IMR-90 (cell line): ENCODE data around the gene SDK1. TPM values are rescaled to one million over a fixed set of nuclear protein-coding genes. Genes with fewer than 3 reads are reported as not detected.

Experiments used
- ATAC-seq: fragments of 200-7000 bp; cut with Tn5 transposase; 2 replicates; pipeline ENCODE4 v1.9.1; 2020; ENCODE audit warnings: low read depth, mild to moderate bottlenecking, moderate library complexity
- BruUV-seq: library from RNA; stranded (reverse); fragments of 400-500 nt; replicated peaks from 2 replicates; lab custom pipeline; 2021; lab: Mats Ljungman, UMichigan
- CTCF ChIA-PET: fragments of 300-600 bp; formaldehyde crosslinking; extraction: SDS; loops from one replicate; lab custom pipeline; 2021; ENCODE audit warnings: antibody characterized with exemption; lab: Yijun Ruan, JAX
- POLR2A ChIA-PET: fragments of 300-600 bp; sonication (Branson Sonifier 250); formaldehyde crosslinking; loops from one replicate; lab custom pipeline; 2022; ENCODE audit warnings: antibody characterized with exemption; ENCODE audit not compliant: unreplicated experiment; lab: Charles Lee
- DNase-seq: peaks from one replicate; pipeline ENCODE4 v3.0.0; 2013
- H2AFZ ChIP-seq: replicated peaks from 2 replicates; pipeline ENCODE3; 2013; ENCODE audit warnings: low read length, mild to moderate bottlenecking; ENCODE audit not compliant: poor library complexity
- H2AK5ac ChIP-seq: 2 replicates; pipeline ENCODE4 v1.6.1; 2013; ENCODE audit warnings: low read depth, low read length, inconsistent platforms
- H2AK9ac ChIP-seq: replicated peaks from 2 replicates; pipeline ENCODE3; 2013; ENCODE audit warnings: mild to moderate bottlenecking, low read depth, low read length, moderate library complexity; ENCODE audit not compliant: poor library complexity
- H2BK120ac ChIP-seq: 2 replicates; pipeline ENCODE4 v1.6.1; 2013; ENCODE audit warnings: low read depth, low read length, inconsistent platforms
- H2BK15ac ChIP-seq: 3 replicates; pipeline ENCODE4 v1.6.1; 2013; ENCODE audit warnings: low read depth, low read length, inconsistent platforms
- H2BK20ac ChIP-seq: 2 replicates; pipeline ENCODE4 v1.6.1; 2013; ENCODE audit warnings: low read depth, mild to moderate bottlenecking, inconsistent platforms, low read length, moderate library complexity
- H2BK5ac ChIP-seq: 2 replicates; pipeline ENCODE4 v1.6.1; 2013; ENCODE audit warnings: mild to moderate bottlenecking, low read depth, low read length, inconsistent platforms; ENCODE audit not compliant: poor library complexity, severe bottlenecking
- H3K14ac ChIP-seq: replicated peaks from 2 replicates; pipeline ENCODE4 v1.6.1; 2013; ENCODE audit warnings: low read depth, low read length, inconsistent platforms
- H3K18ac ChIP-seq: 2 replicates; pipeline ENCODE4 v1.6.1; 2013; ENCODE audit warnings: low read depth, low read length, control low read depth
- H3K23ac ChIP-seq: 2 replicates; pipeline ENCODE4 v1.6.1; 2013; ENCODE audit warnings: low read depth, low read length, inconsistent platforms
- H3K27ac ChIP-seq: 2 replicates; pipeline ENCODE4 v1.5.1; 2013; ENCODE audit warnings: mild to moderate bottlenecking, control low read depth, low read length; ENCODE audit not compliant: insufficient read depth
- H3K27me3 ChIP-seq: 2 replicates; pipeline ENCODE4 v1.6.1; 2013; ENCODE audit warnings: low read length; ENCODE audit not compliant: control insufficient read depth, insufficient read depth
- H3K36me3 ChIP-seq: 2 replicates; pipeline ENCODE4 v1.6.1; 2013; ENCODE audit warnings: low read length, mixed read lengths; ENCODE audit not compliant: control insufficient read depth, insufficient read depth
- H3K4ac ChIP-seq: 2 replicates; pipeline ENCODE4 v1.6.1; 2013; ENCODE audit warnings: low read depth, low read length, inconsistent platforms
- H3K4me1 ChIP-seq: 2 replicates; pipeline ENCODE4 v1.6.1; 2013; ENCODE audit warnings: low read length, mixed read lengths; ENCODE audit not compliant: control insufficient read depth, insufficient read depth
- H3K4me2 ChIP-seq: 2 replicates; pipeline ENCODE4 v1.6.1; 2013; ENCODE audit warnings: low read depth, mild to moderate bottlenecking, control low read depth, low read length, moderate library complexity
- H3K4me3 ChIP-seq: 2 replicates; pipeline ENCODE4 v1.5.1; 2013; ENCODE audit warnings: low read depth, mild to moderate bottlenecking, control low read depth, low read length, moderate library complexity; ENCODE audit not compliant: insufficient read depth
- H3K56ac ChIP-seq: 2 replicates; pipeline ENCODE4 v1.6.1; 2013; ENCODE audit warnings: low read length, inconsistent platforms; ENCODE audit not compliant: insufficient read depth; ENCODE audit errors: extremely low read depth
- H3K79me1 ChIP-seq, 2 experiments: 2 replicates each; pipeline ENCODE4 v1.6.1; 2013; ENCODE audit warnings: low read length in 2 of 2, inconsistent platforms in 1 of 2, low read depth in 1 of 2
- H3K9ac ChIP-seq: 2 replicates; pipeline ENCODE4 v1.6.1; 2013; ENCODE audit warnings: low read depth, low read length, control low read depth
- H3K9me1 ChIP-seq: 2 replicates; pipeline ENCODE4 v1.6.1; 2013; ENCODE audit warnings: low read length, inconsistent platforms; ENCODE audit not compliant: insufficient read depth
- H3K9me3 ChIP-seq: 2 replicates; pipeline ENCODE4 v1.6.1; 2013; ENCODE audit warnings: low read length; ENCODE audit not compliant: control insufficient read depth, insufficient read depth
- H4K20me1 ChIP-seq: 2 replicates; pipeline ENCODE4 v1.6.1; 2013; ENCODE audit warnings: low read length, inconsistent platforms; ENCODE audit not compliant: insufficient read depth
- H4K5ac ChIP-seq: 2 replicates; pipeline ENCODE4 v1.6.1; 2013; ENCODE audit warnings: mild to moderate bottlenecking, low read depth, low read length, control low read depth
- H4K8ac ChIP-seq, 2 experiments: 2 replicates each; pipeline ENCODE4 v1.6.1; 2013; ENCODE audit warnings: low read depth in 2 of 2, low read length in 2 of 2, control low read depth in 1 of 2, inconsistent platforms in 1 of 2
- H4K91ac ChIP-seq: 2 replicates; pipeline ENCODE4 v1.6.1; 2013; ENCODE audit warnings: low read depth, low read length, inconsistent platforms; ENCODE audit not compliant: insufficient read depth
- BHLHE40 ChIP-seq: fragments of 150-350 bp; IDR thresholded peaks from 2 replicates; pipeline ENCODE4 v1.6.1; 2016; ENCODE audit warnings: mild to moderate bottlenecking, low read depth, low read length
- CEBPB ChIP-seq: IDR thresholded peaks from 2 replicates; pipeline ENCODE4 v1.6.1; 2012; ENCODE audit warnings: low read depth, low read length, improper control_type of control experiment
- MAFK ChIP-seq: IDR thresholded peaks from 2 replicates; pipeline ENCODE4 v1.6.1; 2012; ENCODE audit warnings: low read depth, low read length, improper control_type of control experiment
- MXI1 ChIP-seq: IDR thresholded peaks from 2 replicates; pipeline ENCODE4 v1.6.1; 2012; ENCODE audit warnings: low read depth, mild to moderate bottlenecking, low read length, moderate library complexity, borderline replicate concordance
- NFE2L2 ChIP-seq: fragments of 150-350 bp; IDR thresholded peaks from 2 replicates; pipeline ENCODE4 v1.6.1; 2016; ENCODE audit warnings: low read depth, mild to moderate bottlenecking, low read length
- POLR2A ChIP-seq: IDR thresholded peaks from 2 replicates; pipeline ENCODE4 v1.6.1; 2012; ENCODE audit warnings: mild to moderate bottlenecking, low read depth, low read length
- RAD21 ChIP-seq: IDR thresholded peaks from 2 replicates; pipeline ENCODE4 v1.6.1; 2012; ENCODE audit warnings: low read length, improper control_type of control experiment
- RCOR1 ChIP-seq: IDR thresholded peaks from 2 replicates; pipeline ENCODE4 v1.6.1; 2012; ENCODE audit warnings: mild to moderate bottlenecking, low read length, improper control_type of control experiment; ENCODE audit not compliant: insufficient replicate concordance
- SMC3 ChIP-seq: fragments of 150-350 bp; IDR thresholded peaks from 2 replicates; pipeline ENCODE4 v1.6.1; 2016; ENCODE audit warnings: low read depth, mild to moderate bottlenecking, antibody characterized with exemption, low read length, moderate library complexity
- USF2 ChIP-seq: fragments of 150-350 bp; IDR thresholded peaks from 2 replicates; pipeline ENCODE4 v1.6.1; 2017; ENCODE audit warnings: mild to moderate bottlenecking, antibody characterized with exemption, low read length, low read depth
- WGBS, 2 experiments: methylation state at CpG; one replicate each; pipeline versions ENCODE4 v1.1.5 to v1.1.7; 2013; ENCODE audit warnings: missing lambda C conversion rate in 2 of 2; ENCODE audit not compliant: insufficient read length in 1 of 2; ENCODE audit errors: extremely low coverage in 2 of 2; 5-methylcytosine and 5-hydroxymethylcytosine counted together
- dilution Hi-C: fragments of 300-500 bp; cut with HindIII; formaldehyde crosslinking; loops from one replicate; pipeline ENCODE4 v1.14.3; 2018; ENCODE audit warnings: low sequenced_read_pairs; ENCODE audit not compliant: unreplicated experiment
- in situ Hi-C: fragments of 300-500 bp; cut with MboI; formaldehyde crosslinking; loops from 3 replicates; pipeline ENCODE4 v1.14.3; 2019; ENCODE audit warnings: low sequenced_read_pairs, inconsistent platforms, mixed read lengths
- intact Hi-C: fragments of 100-400 bp; cut with micrococcal nuclease; formaldehyde crosslinking; loops from 2 replicates; pipeline ENCODE4 v1.10.0; 2022
- polyA plus RNA-seq, 3 experiments: library from polyadenylated mRNA; depleted of rRNA; stranded (reverse); fragments of >200 nt; gene quantifications; 2 replicates each; pipeline ENCODE4 v1.2.3, GENCODE V29; 2012; ENCODE audit warnings: low replicate concordance in 1 of 3
- total RNA-seq: library from RNA; depleted of rRNA; stranded (reverse); fragments of >200 nt; gene quantifications from 2 replicates; pipeline ENCODE4 v1.2.3, GENCODE V29; 2012
- TF ChIP-seq, protein P1 (sequence below): conservative IDR thresholded peaks from 2 replicates; pipeline ENCODE4 v1.5.1; 2012; ENCODE audit warnings: mild to moderate bottlenecking, low read depth, low read length, improper control_type of control experiment
- TF ChIP-seq, protein P2 (sequence below): fragments of 150-350 bp; IDR thresholded peaks from 2 replicates; pipeline ENCODE4 v1.6.1; 2016; ENCODE audit warnings: low read depth, mild to moderate bottlenecking, low read length, moderate library complexity, borderline replicate concordance

SDK1 gene
- total and polyA plus RNA-seq, 2 of the 4 experiments (the other 2 are of a cell fraction) = 1.5 to 1.6 TPM

DNA sequence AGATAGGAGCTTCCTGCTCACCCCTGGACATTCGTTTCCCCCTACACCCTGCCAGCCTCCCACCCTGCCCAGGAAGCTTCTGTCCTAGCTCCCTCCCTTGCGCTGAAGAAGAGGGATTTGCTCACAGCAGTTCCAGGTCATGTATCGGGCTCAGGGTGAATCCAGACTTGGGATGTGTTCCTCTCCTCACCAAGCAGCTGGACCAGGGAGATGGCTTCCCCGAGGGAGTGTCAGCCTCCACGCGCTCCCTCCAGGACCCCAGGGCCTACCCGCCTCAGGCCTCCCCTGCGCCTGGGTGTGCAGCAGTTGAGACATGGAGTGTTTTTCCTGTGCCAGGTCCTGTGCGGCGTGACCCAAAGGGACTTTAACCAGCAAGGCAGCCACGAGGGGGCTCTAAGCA is 945.5 kb downstream of the SDK1 start:
- H3K14ac ChIP-seq = no peak overlapping the region
- no peak overlapping the region for H3K4ac ChIP-seq
- dilution Hi-C loops = no loop called here
- intact Hi-C loops = no loop called here
- no peaks in the 10 kb centered on the region for H3K36me3 ChIP-seq
- H3K56ac ChIP-seq = no peak overlapping the region
- no peak overlapping the region for H2AK5ac ChIP-seq
- no peak overlapping the region for H2AFZ ChIP-seq
- H4K5ac ChIP-seq = no peak overlapping the region
- H4K8ac ChIP-seq = no peak overlapping the region
- H2BK15ac ChIP-seq = no peak overlapping the region
- BruUV-seq = no TSS peak
- no peak overlapping the region for H3K23ac ChIP-seq
- ChIA-PET CTCF (no interaction called here), POLR2A (no interaction called here)
- H2BK5ac ChIP-seq = no peak overlapping the region
- no peaks in the 10 kb centered on the region for H3K9me1 ChIP-seq
- H3K9me3 ChIP-seq = peaks cover 34% of the 10 kb centered on the region
- no peaks in the 10 kb centered on the region for H4K20me1 ChIP-seq
- no peak overlapping the region for H3K4me2 ChIP-seq
- no peaks in the 10 kb centered on the region for H3K79me1 ChIP-seq
- H3K4me1 ChIP-seq = no peaks in the 10 kb centered on the region
- in situ Hi-C loops = no loop called here
- no peaks in the 10 kb centered on the region for H3K27me3 ChIP-seq
- no peak overlapping the region for H3K27ac ChIP-seq
- H3K9ac ChIP-seq = no peak overlapping the region
- H2AK9ac ChIP-seq = no peak overlapping the region
- DNase-seq (no peak), ATAC-seq (no peak)
- no peak overlapping the region for H2BK120ac ChIP-seq
- H3K18ac ChIP-seq = no peak overlapping the region
- no peak overlapping the region for H2BK20ac ChIP-seq
- TF ChIP-seq USF2 = no peak
- TF ChIP-seq RAD21 = no peak
- no peak for TF ChIP-seq SMC3
- TF ChIP-seq MXI1 = no peak
- no peak for TF ChIP-seq BHLHE40
- TF ChIP-seq MAFK = no peak
- TF ChIP-seq POLR2A = no peak
- TF ChIP-seq, protein P1, sequence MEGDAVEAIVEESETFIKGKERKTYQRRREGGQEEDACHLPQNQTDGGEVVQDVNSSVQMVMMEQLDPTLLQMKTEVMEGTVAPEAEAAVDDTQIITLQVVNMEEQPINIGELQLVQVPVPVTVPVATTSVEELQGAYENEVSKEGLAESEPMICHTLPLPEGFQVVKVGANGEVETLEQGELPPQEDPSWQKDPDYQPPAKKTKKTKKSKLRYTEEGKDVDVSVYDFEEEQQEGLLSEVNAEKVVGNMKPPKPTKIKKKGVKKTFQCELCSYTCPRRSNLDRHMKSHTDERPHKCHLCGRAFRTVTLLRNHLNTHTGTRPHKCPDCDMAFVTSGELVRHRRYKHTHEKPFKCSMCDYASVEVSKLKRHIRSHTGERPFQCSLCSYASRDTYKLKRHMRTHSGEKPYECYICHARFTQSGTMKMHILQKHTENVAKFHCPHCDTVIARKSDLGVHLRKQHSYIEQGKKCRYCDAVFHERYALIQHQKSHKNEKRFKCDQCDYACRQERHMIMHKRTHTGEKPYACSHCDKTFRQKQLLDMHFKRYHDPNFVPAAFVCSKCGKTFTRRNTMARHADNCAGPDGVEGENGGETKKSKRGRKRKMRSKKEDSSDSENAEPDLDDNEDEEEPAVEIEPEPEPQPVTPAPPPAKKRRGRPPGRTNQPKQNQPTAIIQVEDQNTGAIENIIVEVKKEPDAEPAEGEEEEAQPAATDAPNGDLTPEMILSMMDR = no peak
- TF ChIP-seq, protein P2, sequence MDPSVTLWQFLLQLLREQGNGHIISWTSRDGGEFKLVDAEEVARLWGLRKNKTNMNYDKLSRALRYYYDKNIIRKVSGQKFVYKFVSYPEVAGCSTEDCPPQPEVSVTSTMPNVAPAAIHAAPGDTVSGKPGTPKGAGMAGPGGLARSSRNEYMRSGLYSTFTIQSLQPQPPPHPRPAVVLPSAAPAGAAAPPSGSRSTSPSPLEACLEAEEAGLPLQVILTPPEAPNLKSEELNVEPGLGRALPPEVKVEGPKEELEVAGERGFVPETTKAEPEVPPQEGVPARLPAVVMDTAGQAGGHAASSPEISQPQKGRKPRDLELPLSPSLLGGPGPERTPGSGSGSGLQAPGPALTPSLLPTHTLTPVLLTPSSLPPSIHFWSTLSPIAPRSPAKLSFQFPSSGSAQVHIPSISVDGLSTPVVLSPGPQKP = no peak
- TF ChIP-seq RCOR1 = no peak
- no peak for TF ChIP-seq CEBPB
- no peak for TF ChIP-seq NFE2L2
- no peak overlapping the region for H4K91ac ChIP-seq
- H3K4me3 ChIP-seq = no peak overlapping the region
- WGBS, 2 experiments = no CpG with 5 or more reads among the region's 11 CpGs
